Stimulated activated CD8-positive, alpha-beta memory T cell treated with anti-CD3 and anti-CD28 coated beads, Interleukin-7, amount 100 ng/mL, for 1 hour (primary cell): Measurements from ENCODE around the gene HAGHL.
"Not testable (repeated sequence)": the region's sequence is repeated elsewhere in the genome, so short reads cannot be mapped to it uniquely, and the experiment has no call there.

ENCODE experiments used
- DNase-seq, 2 donors: peaks; one replicate each; pipeline ENCODE4 v3.0.0-alpha.2; 2020; ENCODE audit warnings: low read depth in 2 of 2

HAGHL gene

DNA sequence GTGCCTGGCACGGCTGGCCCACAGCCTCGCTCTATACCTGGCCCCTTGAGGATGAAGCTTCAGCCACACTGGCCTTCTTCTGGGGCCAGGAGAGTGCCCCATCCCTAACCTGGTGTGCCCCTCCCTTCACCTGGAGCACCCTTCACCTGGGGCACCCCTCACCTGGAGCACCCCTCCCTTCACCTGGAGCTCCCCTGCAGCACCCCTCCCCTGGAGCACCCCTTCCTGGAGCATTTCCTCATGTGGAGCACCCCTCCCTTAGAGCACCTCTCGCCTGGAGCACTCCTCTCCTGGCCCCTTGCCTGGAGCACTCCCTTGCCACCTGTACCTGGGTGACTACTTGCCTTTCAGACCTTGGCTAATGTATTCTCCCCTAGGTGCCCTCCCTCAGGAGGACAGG is 18.9 kb upstream of the HAGHL start:
- no peak for DNase-seq

DNA sequence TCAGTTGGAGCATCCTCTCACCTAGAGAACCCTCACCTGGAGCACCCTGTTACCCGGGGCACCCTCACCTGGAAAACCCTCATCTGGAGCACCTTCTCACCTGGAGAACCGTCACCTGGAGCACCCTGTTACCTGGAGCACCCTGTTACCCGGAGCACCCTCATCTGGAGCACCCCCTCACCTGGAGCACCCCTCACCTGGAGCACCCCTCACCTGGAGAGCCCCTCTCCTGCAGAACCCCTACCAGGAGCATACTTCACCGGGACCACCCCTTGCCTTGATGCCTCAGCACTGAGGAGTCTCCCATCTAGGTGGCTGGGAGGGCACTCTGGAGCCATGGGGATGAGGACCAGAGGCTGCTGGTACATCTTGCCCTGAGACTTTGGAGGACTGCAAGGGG is 17.9 kb upstream of the HAGHL start:
- DNase-seq: no peak

DNA sequence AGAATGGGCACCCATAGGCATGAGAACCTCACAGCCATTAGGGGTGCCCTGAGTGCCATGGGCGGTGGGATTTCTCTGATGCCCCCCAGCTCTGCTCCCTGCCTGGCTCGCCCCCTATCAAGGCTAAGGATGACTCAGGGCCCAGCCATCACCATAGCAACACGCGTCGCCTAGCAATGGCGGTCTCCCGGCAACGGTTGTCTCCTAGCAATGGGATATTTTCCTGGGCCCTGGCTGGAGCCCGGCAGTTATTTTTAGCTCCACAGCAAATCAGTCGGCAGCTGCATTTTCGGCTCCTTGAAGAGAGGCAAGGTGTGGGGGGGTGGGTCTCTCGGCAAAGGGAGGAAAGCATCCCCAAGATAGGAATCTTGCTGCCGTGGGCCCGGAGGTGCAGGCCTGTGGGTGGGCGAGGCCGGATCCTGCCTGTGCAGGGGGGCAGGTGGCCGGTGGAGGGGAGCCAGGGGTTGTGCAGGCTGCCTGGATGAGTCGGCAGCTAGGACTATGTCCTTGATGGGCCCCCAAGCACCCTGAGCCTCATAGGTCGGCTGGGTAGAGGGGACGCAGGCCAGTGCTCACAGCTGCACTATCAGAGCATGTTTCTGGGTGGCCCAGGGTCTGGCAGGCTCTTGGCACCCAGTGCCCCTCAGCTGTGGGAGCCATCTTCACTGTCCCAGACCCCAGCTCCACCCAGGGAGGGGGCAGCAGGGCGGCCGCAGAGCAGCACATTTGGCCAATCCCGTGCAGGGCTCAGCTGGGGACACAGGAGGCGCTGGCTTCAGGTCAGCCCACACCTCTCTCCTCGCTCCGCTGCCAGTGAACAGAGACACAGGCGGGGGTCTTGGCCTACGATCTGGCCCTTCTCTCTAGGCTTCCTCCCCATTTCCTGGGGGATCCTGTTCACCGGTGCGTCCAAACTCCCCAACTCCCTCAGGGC is 17.1 kb upstream of the HAGHL start:
- no peak for DNase-seq

DNA sequence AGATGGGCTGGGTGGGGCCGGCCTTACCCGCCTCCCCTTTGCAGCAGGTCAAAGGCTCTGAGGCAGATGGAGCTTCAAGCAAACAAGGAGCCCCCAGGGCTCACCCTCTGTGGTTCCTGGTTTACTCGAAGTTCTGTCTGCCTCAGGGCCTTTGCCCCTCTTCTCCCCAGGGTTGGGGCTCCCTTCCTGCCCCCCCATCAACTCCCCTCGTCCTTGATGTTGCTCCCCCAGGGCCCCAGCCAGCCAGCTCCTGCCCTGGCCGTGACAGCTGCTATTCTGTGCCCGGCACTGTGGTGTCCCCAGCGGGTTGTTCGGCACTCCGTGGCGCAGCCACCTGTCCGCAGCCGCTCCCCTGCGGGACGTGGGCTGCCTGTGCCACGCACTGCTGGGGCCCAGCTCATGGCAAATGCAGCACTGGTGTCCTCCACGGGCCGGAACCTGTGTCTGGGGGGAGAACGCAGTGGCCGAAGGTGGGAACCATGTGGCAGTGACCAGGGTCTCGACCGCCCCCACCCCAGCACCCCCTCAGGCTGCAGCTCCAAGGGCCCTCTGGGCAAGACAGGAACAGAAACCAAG is 16.3 kb upstream of the HAGHL start:
- no peak for DNase-seq

DNA sequence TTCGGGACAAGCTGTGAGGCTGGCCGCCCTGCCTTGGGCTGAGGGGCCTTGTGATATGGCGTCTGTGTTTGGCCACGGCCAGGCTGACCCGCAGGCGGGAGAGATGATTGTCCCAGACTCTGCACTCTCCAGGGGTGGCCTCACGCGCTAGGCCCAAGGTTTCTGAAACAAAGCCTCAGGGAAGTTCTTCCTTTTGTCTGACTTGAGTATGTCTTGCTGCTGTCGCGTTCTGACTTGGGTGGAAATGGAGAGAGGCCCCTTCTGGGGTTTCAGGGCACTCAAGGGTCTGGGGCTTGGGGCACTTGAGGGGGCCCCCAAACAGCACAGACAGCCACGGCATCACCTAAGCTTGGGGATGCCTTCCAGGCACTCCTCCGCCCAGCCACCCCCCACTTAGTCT is 15.8 kb upstream of the HAGHL start:
- DNase-seq: no peak

DNA sequence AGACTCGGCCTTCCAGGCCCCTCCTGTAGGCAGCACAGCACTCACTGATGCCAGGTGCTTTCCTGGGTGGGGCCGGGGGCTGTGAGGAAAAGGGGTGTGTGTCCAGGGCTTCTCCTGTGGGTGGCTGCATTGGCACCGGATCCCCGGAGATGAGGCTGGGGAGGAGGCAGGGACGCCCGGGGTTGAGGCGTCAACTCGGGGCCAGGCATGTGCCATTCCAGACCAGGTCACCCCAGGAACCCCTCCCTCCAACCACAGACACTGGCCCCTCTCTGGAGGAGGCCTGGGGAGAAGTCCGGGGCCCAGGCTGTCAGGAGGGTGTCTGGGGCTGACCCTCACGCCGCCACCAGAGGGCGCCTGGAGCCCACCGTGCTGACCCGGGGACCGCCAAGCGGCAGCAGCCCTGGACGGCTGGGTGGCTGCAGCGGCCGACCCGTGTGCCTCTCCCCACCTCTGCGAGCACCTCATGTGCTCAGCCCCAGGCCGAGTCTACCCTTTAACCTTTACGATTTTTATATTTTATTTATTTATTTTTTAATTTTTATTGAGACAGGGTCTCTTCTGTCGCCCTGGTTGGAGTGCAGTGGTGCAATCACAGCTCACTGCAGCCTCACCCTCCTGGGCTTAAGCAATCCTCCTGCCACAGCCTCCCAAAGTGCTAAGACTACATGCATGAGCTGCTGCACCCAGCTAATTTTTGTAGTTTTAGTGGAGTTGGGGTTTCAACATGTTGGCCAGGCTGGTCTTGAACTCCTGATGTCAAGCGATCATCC is 15.2 kb upstream of the HAGHL start:
- peak; percentile 61 to 69 for DNase-seq

DNA sequence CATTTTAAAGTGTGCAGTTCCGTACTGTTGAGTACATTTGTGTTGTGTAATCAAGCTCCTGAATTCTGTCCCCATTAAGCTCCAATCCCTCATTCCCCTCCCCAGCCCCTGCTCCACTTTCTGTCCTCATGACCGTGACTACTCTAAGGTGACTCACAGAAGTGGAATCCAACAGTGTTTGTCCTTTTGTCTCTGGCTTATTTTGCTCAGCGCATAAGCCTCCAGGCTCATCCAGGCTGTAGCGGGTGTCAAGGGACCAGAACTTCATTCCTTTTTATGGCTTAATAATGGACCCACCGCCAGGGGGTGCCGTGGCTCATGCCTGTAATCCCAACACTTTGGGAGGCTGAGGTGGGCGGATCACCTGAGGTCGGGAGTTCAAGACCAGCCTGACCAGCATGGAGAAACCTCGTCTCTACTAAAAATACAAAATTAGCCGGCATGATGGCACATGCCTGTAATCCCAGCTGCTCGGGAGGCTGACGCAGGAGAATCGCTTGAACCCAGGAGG is 14.1 kb upstream of the HAGHL start:
- not testable (repeated sequence) for DNase-seq

DNA sequence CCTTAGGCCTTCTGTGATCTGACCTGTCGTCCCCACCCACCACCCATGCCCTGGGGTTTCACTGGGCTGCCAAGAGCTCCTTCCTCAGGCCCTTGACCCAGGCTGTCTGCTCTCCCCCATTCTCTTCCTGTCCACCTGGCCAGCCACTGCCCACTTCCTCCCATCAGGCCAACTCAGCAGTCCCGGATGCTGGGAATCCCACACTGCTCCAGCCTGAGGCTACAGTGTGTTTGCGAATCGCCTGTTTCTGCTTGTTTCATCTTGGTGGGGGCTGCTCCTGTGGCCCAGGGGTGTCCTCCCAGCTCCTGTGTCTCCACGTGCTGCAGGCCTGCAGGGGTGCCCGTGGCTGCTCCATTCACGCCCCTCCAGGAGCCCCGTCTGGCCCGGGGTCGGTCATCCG is 12.8 kb upstream of the HAGHL start:
- no peak for DNase-seq

DNA sequence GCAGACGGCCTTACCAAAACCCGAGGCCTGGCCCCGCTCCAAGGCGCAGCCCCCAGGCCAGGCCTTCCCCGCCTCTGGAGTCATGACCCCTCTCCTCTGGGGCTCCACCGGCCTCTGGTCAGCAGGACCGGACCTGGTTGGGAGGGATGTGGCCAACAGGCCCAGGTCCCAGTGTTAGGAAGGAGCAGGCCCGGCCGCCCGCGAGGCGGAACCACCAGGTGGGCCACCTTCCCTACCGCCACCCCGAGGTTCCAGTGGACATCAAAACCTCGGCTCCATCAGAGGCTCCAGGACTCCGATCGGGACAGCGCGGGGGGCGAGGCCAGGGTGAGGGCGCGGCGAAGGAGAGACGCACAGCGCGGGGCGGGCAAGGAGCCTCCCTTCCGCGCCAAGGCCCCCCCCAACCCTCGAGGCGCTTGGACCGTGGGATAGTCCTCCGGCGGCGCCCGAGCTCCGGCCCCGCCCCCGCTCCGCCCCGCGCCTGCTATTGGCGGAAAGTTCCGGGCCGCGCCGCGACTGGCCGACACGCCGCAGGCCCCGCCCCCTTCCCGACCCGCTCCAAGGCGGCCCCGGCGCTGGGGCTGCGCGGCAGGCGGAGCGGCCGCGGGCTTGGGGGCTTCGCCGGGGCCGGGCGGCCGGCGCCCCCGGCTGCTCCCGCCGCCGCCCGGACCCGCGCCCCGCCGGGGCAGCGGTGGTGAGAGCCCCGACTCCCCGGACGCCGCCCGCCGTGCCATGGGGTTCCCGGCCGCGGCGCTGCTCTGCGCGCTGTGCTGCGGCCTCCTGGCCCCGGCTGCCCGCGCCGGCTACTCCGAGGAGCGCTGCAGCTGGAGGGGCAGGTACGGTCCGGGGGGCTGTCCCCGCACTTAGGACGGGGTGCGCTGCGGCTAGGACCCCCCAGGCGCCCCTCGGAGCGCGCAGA is 12.1 kb upstream of the HAGHL start, which contains the start of gene METRN:
METRN (plus strand) TSS at position 561 of the 919 bp plus-strand sequence; CDS start at position 733, 172 bp downstream.
- peak; percentile 75 to 79 for DNase-seq

DNA sequence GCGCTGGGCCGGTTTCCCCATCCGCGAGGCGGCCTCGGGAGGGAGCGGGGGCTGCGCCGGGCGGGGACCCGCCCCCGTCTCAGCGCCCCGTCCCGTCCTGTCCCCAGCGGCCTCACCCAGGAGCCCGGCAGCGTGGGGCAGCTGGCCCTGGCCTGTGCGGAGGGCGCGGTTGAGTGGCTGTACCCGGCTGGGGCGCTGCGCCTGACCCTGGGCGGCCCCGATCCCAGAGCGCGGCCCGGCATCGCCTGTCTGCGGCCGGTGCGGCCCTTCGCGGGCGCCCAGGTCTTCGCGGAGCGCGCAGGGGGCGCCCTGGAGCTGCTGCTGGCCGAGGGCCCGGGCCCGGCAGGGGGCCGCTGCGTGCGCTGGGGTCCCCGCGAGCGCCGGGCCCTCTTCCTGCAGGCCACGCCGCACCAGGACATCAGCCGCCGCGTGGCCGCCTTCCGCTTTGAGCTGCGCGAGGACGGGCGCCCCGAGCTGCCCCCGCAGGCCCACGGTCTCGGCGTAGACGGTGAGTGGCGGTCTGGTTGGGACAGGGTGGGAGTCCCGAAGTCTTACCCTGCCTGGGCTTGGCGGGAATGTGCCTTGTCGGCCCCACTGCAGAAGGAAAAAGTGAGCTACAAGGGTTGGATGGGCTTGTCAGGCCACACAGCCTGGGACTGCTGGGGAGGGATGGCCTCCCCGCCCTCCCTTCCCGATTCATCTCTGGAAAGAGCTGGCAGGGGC is 11.3 kb upstream of the HAGHL start:
- no peak for DNase-seq

DNA sequence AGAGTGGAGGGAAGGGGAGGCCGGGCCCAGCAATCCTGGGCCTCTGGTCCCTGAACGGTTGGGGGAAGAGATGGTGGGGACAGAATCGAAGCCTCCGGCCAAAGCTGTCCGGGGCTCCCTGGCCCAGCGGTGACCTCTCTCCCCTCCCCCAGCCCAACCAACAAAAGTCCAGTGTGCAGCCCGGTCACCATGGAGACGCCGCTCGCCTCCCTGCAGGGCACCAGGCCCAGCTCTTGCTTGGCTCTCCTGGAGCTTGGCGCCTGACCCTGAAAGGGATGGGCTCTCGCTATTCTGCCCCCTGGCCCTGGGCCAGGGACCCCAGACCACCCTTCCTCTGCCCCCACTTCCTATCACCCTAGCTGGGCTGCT is 10.7 kb upstream of the HAGHL start:
- DNase-seq: no peak

DNA sequence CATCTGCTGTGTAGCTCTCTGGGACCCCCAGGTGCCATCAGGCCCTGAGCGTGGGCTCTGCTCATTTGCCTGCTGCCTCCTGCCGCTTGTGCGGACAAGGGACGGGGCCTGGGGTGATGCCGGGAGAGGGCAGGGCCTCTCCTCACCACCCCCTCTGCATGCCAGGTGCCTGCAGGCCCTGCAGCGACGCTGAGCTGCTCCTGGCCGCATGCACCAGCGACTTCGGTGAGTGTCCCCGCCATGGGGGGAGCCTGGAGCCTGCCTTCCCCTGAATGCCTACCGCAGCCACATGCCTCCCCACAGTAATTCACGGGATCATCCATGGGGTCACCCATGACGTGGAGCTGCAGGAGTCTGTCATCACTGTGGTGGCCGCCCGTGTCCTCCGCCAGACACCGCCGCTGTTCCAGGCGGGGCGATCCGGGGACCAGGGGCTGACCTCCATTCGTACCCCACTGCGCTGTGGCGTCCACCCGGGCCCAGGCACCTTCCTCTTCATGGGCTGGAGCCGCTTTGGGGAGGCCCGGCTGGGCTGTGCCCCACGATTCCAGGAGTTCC is 10.1 kb upstream of the HAGHL start:
- no peak for DNase-seq

DNA sequence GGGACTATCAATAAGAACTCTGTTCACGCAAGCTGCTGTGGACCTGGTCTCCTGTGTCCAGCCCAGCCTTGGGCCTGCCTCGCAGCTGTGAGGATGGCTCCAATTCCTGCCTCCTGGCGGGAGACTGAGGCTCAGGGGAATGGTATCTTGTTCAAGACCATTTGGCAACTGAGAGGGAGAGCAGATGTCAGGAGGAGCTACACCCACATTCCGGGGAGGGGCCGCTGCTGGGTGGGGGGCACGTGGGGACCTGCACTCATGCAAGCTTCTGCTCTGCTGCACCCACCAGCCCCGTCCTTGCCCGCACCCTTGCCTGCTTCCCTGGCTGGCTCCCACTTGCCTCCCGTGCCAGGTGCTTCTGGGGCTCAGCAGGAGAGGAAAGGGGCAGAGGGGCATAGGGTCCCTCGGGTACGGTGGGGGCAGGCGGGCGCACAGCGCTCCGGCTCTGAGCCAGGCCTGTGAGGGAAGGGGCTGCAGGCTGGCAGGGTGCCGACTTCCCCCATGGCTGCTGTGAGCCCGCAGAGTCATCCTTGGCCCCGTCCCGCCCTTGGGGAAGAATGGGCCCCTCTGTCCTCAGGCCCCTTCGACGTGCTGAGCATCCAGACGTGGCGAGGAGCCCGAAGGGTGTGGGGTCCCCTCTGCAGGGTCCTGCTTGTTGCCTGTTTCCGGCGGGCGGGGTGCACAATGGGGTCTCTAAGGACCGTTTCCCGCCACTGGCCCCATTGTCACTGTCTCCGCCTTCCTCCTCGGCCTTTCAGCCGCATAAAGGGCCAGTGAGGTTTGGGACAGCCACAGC is 9.3 kb upstream of the HAGHL start:
- DNase-seq: no peak

DNA sequence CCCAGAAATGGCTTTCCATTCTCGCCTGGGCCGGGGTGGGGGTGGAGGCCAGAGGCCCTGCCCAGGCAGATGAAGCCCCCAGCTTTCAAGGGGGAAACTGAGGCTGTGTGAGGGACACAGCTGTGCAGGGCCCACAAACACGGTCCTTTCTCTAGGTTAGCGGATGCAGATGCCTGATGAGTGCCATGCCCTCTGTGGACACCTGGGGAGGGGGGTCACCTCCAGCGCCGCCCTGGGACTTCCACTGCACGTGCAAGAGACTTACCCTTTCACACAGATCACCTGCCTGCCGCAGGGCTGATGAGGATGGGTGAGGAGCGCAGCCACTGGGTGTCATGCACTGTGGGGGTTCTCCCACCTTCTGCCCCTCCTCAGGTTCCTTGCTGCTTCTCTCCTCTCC is 8.5 kb upstream of the HAGHL start:
- no peak for DNase-seq

DNA sequence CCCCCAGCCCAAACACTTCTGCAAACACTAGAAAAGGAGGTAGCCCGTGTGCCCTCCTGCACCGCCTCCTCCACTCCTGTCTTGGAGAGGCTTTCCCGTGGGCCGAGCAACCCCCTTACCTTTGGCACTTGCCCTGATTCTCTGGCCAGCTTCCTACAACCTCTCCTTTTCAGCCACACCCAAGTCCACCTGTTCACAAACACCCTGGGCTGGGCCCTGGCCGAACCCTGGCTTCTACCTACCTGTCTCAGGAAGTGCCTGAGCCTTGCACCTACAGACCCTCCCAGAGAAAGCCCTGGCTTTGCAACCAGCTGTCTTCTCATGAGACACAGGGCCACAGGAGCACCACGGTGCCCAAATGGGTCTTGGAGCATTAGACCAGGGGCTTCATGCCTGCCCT is 8.0 kb upstream of the HAGHL start:
- DNase-seq: no peak

DNA sequence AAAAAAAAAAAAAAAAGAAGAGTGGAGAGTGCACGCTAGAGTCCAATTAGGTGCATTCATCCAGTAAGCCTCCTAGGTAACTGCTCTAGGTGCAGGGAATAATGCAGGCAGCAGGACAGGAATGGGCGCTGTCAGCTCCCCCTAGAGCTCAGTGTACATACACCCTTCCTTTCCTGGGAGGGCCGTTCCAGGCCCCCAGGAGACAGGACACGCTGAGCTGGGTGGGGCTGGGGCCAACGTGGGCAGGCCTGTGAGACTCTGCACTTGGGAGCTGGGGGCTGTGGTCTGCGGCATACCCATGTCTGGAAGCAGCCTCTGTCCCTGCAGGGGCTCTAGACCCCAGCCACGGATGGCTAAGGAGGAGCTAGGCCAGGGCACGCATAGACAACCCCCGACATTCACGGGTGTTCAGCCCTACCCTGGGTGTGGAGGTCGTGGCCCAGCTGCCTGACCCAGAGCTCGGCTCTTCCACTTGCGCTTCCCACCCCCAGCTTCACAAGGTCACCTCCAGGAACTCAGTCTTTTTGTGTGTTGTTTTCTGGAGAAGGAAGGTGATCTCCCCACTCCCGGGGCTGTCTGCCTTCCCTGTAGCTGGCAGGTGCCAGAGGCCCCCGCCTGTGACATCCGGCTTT is 7.0 kb upstream of the HAGHL start:
- DNase-seq: no peak

DNA sequence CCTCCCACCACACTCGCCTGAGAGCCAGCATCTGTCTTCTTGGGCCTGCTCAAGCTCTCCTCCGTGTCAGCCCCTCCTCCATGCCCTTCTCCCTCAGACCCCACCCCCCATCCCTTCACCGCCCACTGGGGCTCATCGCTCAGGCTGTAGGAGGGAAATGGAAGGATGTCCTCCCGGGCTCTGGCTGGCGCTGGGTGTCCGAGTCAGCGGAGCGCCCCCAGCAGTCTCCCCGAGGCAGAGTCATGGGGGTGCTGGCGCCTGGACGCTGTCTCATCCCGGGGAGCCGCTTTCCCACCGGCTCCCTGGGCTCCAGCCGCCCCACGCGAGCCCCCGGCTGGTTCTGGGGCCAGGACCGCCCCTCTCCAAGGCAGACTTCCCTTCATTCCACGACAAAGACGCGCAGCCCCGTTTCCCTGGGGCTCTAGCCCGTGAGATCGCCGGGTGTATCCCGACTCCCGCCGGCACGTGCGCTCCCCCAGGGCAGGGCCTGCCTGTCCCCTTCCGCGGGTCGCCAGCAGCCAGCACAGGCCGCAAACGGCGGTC is 6.4 kb upstream of the HAGHL start:
- DNase-seq: no peak

DNA sequence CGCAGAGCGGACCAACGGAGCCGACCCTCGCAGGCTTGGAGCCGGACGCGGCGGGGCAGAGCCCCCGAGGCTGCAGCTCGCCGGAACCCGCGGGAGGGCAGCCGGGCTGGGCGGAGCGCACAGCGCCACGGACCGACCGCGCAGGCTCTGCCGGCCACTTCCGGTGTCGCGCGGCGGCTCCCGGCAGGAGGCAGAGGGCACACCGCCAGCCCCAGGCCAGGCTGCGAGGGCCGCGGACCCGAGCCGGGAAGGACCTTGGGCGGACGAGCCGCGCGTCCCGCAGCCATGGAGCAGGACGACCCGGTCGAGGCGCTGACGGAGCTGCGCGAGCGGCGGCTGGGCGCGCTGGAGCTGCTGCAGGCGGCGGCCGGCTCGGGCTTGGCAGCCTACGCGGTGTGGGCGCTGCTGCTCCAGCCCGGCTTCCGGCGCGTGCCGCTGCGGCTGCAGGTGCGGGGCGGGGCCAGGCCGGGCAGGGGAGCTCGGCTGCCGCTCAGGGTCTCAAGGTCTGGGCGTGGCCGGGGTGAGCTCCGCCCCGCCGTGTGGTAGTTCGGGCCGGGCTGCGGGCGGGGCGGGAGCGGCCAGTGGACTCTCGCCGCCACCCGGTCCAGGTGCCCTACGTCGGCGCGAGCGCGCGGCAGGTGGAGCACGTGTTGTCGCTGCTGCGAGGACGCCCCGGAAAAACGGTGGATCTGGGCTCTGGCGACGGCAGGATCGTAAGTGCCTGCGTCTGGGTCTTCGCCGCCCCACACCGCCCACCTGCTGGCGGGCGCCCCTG is 5.7 kb upstream of the HAGHL start, which contains the start of gene ANTKMT:
ANTKMT (plus strand) TSS at position 157 of the 775 bp plus-strand sequence; CDS start at position 286, 129 bp downstream.
- DNase-seq: no peak
